NB4 (cell line): ENCODE results near the gene MPRIP.
"Not testable (repeated sequence)": the region's sequence is repeated elsewhere in the genome, so short reads cannot be mapped to it uniquely, and the experiment has no call there.

Source experiments
- CTCF ChIP-seq: IDR thresholded peaks from one replicate; pipeline ENCODE4 v1.5.1; 2012; ENCODE audit warnings: low read depth, low read length
- MAX ChIP-seq: IDR thresholded peaks from 2 replicates; pipeline ENCODE4 v1.6.1; 2011; ENCODE audit warnings: low read depth, low read length
- MYC ChIP-seq: IDR thresholded peaks from 2 replicates; pipeline ENCODE4 v1.6.1; 2011; ENCODE audit warnings: low read depth, low read length
- POLR2A ChIP-seq: IDR thresholded peaks from 2 replicates; pipeline ENCODE4 v1.6.1; 2011; ENCODE audit warnings: mild to moderate bottlenecking; ENCODE audit not compliant: insufficient read length; ENCODE audit errors: extremely low read depth

DNA sequence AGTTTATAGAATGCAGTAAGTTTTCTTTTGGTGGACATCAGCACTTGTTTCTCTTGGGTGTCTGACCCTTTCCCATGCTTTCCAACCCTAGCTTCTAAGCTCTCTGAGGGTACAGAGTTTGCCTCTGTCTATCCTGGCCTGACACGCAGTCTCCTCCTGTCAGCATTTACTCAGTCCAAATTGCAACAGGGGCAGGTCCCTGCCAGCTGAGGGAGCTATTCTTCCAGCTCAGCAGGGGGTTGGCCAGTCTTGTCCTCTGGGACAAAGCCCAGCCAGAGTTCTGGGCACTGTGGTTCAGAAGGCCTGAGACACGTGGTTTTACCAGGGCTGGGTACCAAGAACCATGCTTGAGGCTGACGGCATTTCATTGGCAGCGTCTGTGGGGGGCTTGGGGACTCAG is 32.3 kb upstream of the MPRIP start:
- not testable (repeated sequence) for TF ChIP-seq POLR2A, CTCF, MAX, MYC
